SJSA1 (cell line): ENCODE measurements around the gene LYPD8. TPM values are rescaled to one million over a fixed set of nuclear protein-coding genes. Genes with fewer than 3 reads are reported as not detected.

ENCODE experiments used
- DNase-seq, 2 experiments: peaks; one replicate each; pipeline ENCODE4 v3.0.0-alpha.2; 2015 to 2020; ENCODE audit warnings: low spot score in 2 of 2, low read depth in 1 of 2
- H3K27ac ChIP-seq: fragments of 250-450 bp; sonication (Bioruptor Pico); 2 replicates; pipeline ENCODE4 v1.5.1; 2020; ENCODE audit warnings: mild to moderate bottlenecking, moderate library complexity
- H3K27me3 ChIP-seq: fragments of 250-450 bp; sonication (Bioruptor Pico); replicated peaks from 2 replicates; pipeline ENCODE4 v1.5.1; 2020; ENCODE audit warnings: mild to moderate bottlenecking, moderate library complexity
- H3K36me3 ChIP-seq: fragments of 250-450 bp; sonication (Bioruptor Pico); 2 replicates; pipeline ENCODE4 v1.5.1; 2020; ENCODE audit warnings: mild to moderate bottlenecking
- H3K4me1 ChIP-seq: fragments of 250-450 bp; sonication (Bioruptor Pico); replicated peaks from 2 replicates; pipeline ENCODE4 v1.6.1; 2021; ENCODE audit warnings: mild to moderate bottlenecking
- H3K4me3 ChIP-seq: fragments of 250-450 bp; sonication (Bioruptor Pico); 2 replicates; pipeline ENCODE4 v1.5.1; 2020; ENCODE audit warnings: mild to moderate bottlenecking
- H3K9me3 ChIP-seq: fragments of 250-450 bp; sonication (Bioruptor Pico); replicated peaks from 2 replicates; pipeline ENCODE4 v1.5.1; 2020; ENCODE audit warnings: mild to moderate bottlenecking
- total RNA-seq: library from RNA; depleted of rRNA; stranded (reverse); fragments of >200 nt; shearing (Covaris generic); gene quantifications from 2 replicates; pipeline ENCODE4 v1.2.3, GENCODE V29; 2014; rRNA removed

LYPD8 gene
- total RNA-seq, 1 experiment from 2014 or later: not detected

DNA sequence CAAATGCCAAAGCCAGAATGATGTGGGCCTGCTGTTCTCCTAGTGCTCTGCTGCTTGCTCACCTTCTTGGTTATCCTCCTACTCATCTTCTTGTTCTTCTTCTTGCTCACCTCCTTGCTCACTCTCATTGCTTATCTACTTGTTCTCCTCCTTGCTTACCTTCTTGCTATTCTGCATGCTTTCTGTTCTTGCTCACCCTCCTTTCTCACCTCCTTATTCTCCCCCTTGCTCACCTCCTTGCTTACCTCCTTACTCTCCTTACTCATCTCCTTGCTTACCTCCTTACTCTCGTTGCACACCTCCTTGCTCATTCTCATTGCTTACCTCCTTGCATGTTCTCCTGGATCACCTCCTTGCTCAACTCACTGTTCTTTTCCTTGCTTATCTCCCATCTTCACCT is 52.8 kb downstream of the LYPD8 start, which contains the start of gene OR14I1:
Gene OR14I1 (minus strand): TSS at position 53 of the 400 bp plus-strand sequence.
- H3K4me3 ChIP-seq: no peak within 1 kb of the TSS
- no peak within 1 kb of the TSS for H3K27ac ChIP-seq
- H3K4me1 ChIP-seq: no peaks in the 10 kb centered on the region
- H3K9me3 ChIP-seq: 0 out of 2 replicates have a peak, but pooled peaks cover 4% of the 10 kb centered on the region
- H3K27me3 ChIP-seq: no peaks in the 10 kb centered on the region
- DNase-seq: no peak
- H3K36me3 ChIP-seq: no peaks in the 10 kb centered on the region

DNA sequence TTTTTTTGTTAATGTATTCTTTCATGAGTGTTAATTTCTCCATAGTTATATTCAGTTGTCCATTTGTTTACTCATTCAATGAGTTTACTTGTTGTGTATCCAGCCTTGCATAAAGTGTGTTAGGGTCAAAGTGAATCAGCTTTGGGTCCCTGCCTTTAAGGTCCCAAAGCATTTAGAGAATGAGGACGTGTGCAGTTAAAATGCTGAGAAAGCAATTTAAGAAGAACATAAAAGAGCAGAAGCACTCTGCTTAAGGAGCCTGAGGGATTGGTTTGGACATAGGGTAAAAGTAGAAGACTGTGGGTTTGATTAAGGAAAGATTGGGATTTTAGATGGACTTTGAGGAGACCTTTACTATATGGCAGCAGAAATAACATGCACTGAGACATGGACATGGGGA is 56.5 kb downstream of the LYPD8 start:
- H3K4me3 ChIP-seq: no peak overlapping the region
- DNase-seq: no peak
- H3K4me1 ChIP-seq: no peaks in the 10 kb centered on the region
- H3K27me3 ChIP-seq: no peaks in the 10 kb centered on the region
- H3K9me3 ChIP-seq: peaks cover 4% of the 10 kb centered on the region; the same call in 1 of the 2 replicates
- no peak overlapping the region for H3K27ac ChIP-seq
- H3K36me3 ChIP-seq: no peaks in the 10 kb centered on the region

DNA sequence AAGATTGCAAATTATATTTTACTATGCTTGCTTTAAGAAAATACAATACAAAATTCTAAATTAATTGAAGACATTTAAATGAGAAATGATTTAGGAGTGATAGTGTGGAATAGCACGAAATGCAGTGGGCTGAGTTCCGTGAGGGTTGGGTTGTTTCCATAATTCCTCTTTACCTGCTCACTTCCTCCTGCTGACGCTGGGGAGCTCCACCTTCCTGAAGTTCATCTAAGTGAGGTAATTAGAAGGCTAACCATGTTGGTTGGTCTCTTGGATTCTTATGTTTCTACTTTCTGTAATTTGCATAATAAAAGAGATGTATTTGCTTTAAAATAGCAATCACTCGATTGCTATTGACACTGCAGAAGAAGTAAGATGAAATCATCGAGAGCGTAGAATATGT is 57.7 kb downstream of the LYPD8 start:
- Histone ChIP-seq H3K36me3 (no peaks in the 10 kb centered on the region), H3K9me3 (peaks cover 4% of the 10 kb centered on the region; the same call in 1 of the 2 replicates), H3K4me1 (no peaks in the 10 kb centered on the region), H3K27me3 (no peaks in the 10 kb centered on the region), H3K4me3 (no peak overlapping the region), H3K27ac (no peak overlapping the region)
- no peak for DNase-seq

DNA sequence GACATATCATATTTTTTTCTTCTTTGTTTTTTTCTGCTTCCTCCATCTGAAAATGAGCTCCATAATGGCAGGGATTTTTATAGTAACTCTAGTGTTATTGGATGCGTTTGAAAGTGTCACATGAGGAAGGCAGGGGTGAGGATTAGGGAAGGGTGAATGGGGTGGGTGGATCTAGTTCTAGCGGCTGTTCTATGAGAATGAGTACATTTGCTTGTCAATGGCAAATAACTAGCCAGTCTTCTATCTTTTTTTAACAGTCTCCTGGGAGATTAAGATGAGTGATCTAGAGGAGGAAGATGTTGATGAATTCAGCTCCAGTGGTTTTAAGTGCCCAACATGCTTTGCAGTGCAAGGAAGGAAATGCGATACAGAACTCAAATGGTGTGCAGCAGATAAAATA is 58.8 kb downstream of the LYPD8 start:
- H3K4me3 ChIP-seq: no peak overlapping the region
- H3K36me3 ChIP-seq: no peaks in the 10 kb centered on the region
- no peak for DNase-seq
- H3K9me3 ChIP-seq: peaks cover 9% of the 10 kb centered on the region
- no peak overlapping the region for H3K27ac ChIP-seq
- H3K4me1 ChIP-seq: no peaks in the 10 kb centered on the region
- H3K27me3 ChIP-seq: no peaks in the 10 kb centered on the region

DNA sequence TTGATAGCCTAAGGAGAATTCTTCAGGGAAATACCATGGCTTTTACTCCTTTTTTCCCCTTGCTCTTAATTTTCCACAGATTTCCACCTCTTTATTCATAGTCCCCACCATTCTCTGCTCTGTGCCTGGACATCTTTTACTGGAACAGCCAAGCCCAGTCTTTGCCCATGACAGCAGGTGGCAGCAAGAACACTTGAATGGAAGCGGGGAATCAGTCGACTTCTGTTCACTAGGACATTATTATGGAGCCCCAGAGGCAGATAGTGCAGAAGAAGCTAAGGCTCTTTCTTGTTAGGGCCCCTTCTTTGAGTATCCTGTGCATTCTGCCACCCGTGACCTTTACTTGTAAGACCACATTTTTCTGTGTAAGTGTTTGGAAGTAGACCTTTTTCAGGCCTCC is 59.3 kb downstream of the LYPD8 start:
- DNase-seq: no peak
- Histone ChIP-seq H3K27me3 (no peaks in the 10 kb centered on the region), H3K4me3 (no peak overlapping the region), H3K27ac (no peak overlapping the region), H3K9me3 (peaks cover 12% of the 10 kb centered on the region), H3K36me3 (no peaks in the 10 kb centered on the region), H3K4me1 (no peaks in the 10 kb centered on the region)

DNA sequence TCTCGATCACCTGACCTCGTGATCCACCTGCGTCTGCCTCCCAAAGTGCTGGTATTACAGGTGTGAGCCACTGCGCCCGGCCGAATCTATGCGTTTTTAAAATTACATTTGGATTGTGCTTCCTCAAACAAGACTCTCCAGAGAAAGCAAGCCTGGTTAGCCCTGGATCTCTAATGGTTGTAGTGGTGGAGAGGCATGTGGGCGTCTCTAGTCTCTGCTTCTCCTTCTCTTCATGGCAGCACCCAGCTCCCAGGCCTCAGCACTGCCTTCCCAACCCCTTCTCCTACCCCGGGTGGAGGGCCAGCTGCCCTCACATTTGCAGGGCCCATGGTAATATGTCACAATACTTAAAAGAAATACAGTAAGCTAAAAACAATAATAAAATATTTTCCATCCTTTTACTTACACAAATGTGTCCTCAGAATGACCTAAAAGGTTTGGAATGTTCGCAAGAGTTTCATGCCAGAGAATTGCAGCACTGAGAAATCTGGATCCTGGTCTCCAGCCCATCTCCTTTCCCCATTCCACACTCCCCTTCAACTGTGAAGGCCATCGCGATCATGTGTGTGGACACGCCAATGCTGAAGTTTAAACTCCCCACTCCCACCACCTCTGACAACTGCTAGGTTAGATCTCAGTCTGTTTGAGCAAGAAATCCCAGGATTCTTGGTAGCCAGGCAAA is 60.0 kb downstream of the LYPD8 start:
- Histone ChIP-seq H3K27ac (no peak overlapping the region), H3K4me3 (no peak overlapping the region), H3K4me1 (no peaks in the 10 kb centered on the region), H3K9me3 (peaks cover 12% of the 10 kb centered on the region), H3K36me3 (no peaks in the 10 kb centered on the region), H3K27me3 (no peaks in the 10 kb centered on the region)
- no peak for DNase-seq

DNA sequence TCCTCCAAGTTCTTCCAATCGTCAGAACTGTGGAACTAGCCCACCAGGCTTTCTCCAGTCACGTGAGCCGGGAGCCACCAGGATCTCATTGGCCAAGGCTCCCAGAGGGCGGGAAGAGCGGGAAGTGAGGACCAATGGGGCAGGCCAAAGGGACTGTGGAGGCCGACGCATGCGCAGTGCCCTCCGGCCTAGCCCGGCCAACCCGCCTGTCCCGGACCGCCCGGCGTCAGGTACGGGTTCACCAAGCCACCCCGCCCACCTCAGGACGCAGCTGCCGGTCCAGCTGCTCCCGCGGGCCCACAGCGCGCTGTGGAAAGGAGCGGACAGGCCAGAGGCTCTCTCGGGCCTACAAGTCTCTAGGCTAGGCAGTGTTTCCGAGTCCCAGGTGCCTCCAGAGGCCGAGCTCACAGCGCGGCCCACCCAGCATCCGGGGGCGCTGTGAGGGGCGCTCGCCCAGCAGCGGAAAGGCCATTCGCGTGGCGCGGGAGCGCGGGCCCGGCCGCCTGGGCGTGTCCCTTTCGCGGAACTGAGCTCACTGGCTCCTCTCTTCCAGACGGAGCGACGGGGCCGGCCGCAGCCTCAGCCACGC is 63.9 kb downstream of the LYPD8 start:
- Histone ChIP-seq H3K4me1 (no peaks in the 10 kb centered on the region), H3K36me3 (no peaks in the 10 kb centered on the region), H3K27me3 (no peaks in the 10 kb centered on the region), H3K4me3 (no peak overlapping the region), H3K9me3 (peaks cover 8% of the 10 kb centered on the region), H3K27ac (no peak overlapping the region)
- no peak for DNase-seq

Other genes starting within 250 kb of the LYPD8 start
- gene OR2G6, start 247.7 kb downstream of the LYPD8 start, total RNA-seq: not detected in 2 replicates
- gene OR2T29, start 193.0 kb downstream of the LYPD8 start, total RNA-seq: not detected in 2 replicates
- gene OR2T34, start 181.0 kb downstream of the LYPD8 start, total RNA-seq: not detected in 2 replicates
- not detected in 2 replicates for gene OR2T10, start 158.1 kb downstream of the LYPD8 start, total RNA-seq
- not detected in 2 replicates for gene OR2T11, start 120.7 kb downstream of the LYPD8 start, total RNA-seq
- not detected in 2 replicates for gene OR2T35, start 110.5 kb downstream of the LYPD8 start, total RNA-seq
- not detected in 2 replicates for gene OR2T27, start 100.2 kb downstream of the LYPD8 start, total RNA-seq
- gene OR14I1, start 53.0 kb downstream of the LYPD8 start, total RNA-seq: not detected in 2 replicates
- gene SH3BP5L, start 70.2 kb upstream of the LYPD8 start, total RNA-seq: 26.1 and 34.1 TPM in 2 replicates
- 23.1 and 27.7 TPM in 2 replicates for gene ZNF672, start 82.5 kb upstream of the LYPD8 start, total RNA-seq
- 8.8 and 11.1 TPM in 2 replicates for gene ZNF692, start 103.3 kb upstream of the LYPD8 start, total RNA-seq
- 2.6 and 5.9 TPM in 2 replicates for gene PGBD2, start 150.5 kb upstream of the LYPD8 start, total RNA-seq